ENCODE measurements around the gene ZBTB34. TPM values are rescaled to one million over a fixed set of nuclear protein-coding genes. Genes with fewer than 3 reads are reported as not detected.
A peak's percentile ranks its signal among the peaks of the same experiment; 100 is the strongest.

Gene ZBTB34
- total RNA-seq, 1 donor from 2014 or later: 4.5 TPM

- intact Hi-C loops (cut with micrococcal nuclease): no loop called here
- Histone ChIP-seq H3K27me3 (ENCODE audit: low read depth) (peaks cover 46% of the 10 kb centered on the region), H3K9me3 (replicated peaks) (peaks cover under 1% of the 10 kb centered on the region), H3K4me1 (no peaks in the 10 kb centered on the region), H3K36me3 (no peaks in the 10 kb centered on the region), H3K27ac (replicated peaks) (no peak overlapping the region), H3K4me3 (no peak overlapping the region)
- TF ChIP-seq CTCF (IDR thresholded peaks at IDR 0.05; ENCODE audit: borderline replicate concordance): no peak
- DNase-seq: no peak
Measured at GRCh38 chr9:126907058-126907457, 46.6 kb downstream of the ZBTB34 start.

GRCh38 chr9:126914458-126915280 is 54.2 kb downstream of the ZBTB34 start, which contains the start of gene RALGPS1:
Gene RALGPS1, plus strand, starts transcription at chr9:126914782. Its CDS starts 47,508 bp downstream, at chr9:126962290.
- no peaks in the 10 kb centered on the region for H3K9me3 ChIP-seq (replicated peaks)
- H3K27me3 ChIP-seq (ENCODE audit: low read depth): no peaks in the 10 kb centered on the region
- intact Hi-C loops (cut with micrococcal nuclease): no loop called here
- TF ChIP-seq CTCF (IDR thresholded peaks at IDR 0.05; ENCODE audit: borderline replicate concordance): no peak
- no peaks in the 10 kb centered on the region for H3K36me3 ChIP-seq
- peaks cover 12% of the 10 kb centered on the region for H3K4me1 ChIP-seq
- DNase-seq: peak; percentile 96
- peak within 1 kb of the TSS; percentile 68 for H3K4me3 ChIP-seq
- peak within 1 kb of the TSS; percentile 87 for H3K27ac ChIP-seq (replicated peaks)

- H3K27ac ChIP-seq (replicated peaks): no peak overlapping the region
- H3K9me3 ChIP-seq (replicated peaks): no peaks in the 10 kb centered on the region
- H3K4me3 ChIP-seq: peak overlapping the region; percentile 68
- DNase-seq: peak; percentile 22
- TF ChIP-seq CTCF (IDR thresholded peaks at IDR 0.05; ENCODE audit: borderline replicate concordance): no peak
- intact Hi-C loops (cut with micrococcal nuclease): no loop called here
- H3K27me3 ChIP-seq (ENCODE audit: low read depth): no peaks in the 10 kb centered on the region
- peaks cover 12% of the 10 kb centered on the region for H3K4me1 ChIP-seq
- no peaks in the 10 kb centered on the region for H3K36me3 ChIP-seq
Measured at GRCh38 chr9:126915281-126915816, 54.9 kb downstream of the ZBTB34 start.

- Histone ChIP-seq H3K4me3 (peak overlapping the region; percentile 68), H3K4me1 (peaks cover 12% of the 10 kb centered on the region), H3K9me3 (replicated peaks) (no peaks in the 10 kb centered on the region), H3K27ac (replicated peaks) (no peak overlapping the region), H3K36me3 (no peaks in the 10 kb centered on the region), H3K27me3 (ENCODE audit: low read depth) (no peaks in the 10 kb centered on the region)
- intact Hi-C loops (cut with micrococcal nuclease): no loop called here
- DNase-seq: no peak
- no peak for TF ChIP-seq CTCF (IDR thresholded peaks at IDR 0.05; ENCODE audit: borderline replicate concordance)
Measured at GRCh38 chr9:126915846-126916543, 55.6 kb downstream of the ZBTB34 start.

- no peaks in the 10 kb centered on the region for H3K9me3 ChIP-seq (replicated peaks)
- intact Hi-C loops (cut with micrococcal nuclease): no loop called here
- no peaks in the 10 kb centered on the region for H3K27me3 ChIP-seq (ENCODE audit: low read depth)
- no peak overlapping the region for H3K27ac ChIP-seq (replicated peaks)
- no peak for DNase-seq
- peaks cover 12% of the 10 kb centered on the region for H3K4me1 ChIP-seq
- no peak for TF ChIP-seq CTCF (IDR thresholded peaks at IDR 0.05; ENCODE audit: borderline replicate concordance)
- no peaks in the 10 kb centered on the region for H3K36me3 ChIP-seq
- H3K4me3 ChIP-seq: no peak overlapping the region
Measured at GRCh38 chr9:126916909-126917308, 56.5 kb downstream of the ZBTB34 start.
